Measurements from ENCODE around the gene LRFN4.

- TF ChIP-seq POLR2A (IDR thresholded peaks at IDR 0.05) = no peak
- TF ChIP-seq, protein P1, sequence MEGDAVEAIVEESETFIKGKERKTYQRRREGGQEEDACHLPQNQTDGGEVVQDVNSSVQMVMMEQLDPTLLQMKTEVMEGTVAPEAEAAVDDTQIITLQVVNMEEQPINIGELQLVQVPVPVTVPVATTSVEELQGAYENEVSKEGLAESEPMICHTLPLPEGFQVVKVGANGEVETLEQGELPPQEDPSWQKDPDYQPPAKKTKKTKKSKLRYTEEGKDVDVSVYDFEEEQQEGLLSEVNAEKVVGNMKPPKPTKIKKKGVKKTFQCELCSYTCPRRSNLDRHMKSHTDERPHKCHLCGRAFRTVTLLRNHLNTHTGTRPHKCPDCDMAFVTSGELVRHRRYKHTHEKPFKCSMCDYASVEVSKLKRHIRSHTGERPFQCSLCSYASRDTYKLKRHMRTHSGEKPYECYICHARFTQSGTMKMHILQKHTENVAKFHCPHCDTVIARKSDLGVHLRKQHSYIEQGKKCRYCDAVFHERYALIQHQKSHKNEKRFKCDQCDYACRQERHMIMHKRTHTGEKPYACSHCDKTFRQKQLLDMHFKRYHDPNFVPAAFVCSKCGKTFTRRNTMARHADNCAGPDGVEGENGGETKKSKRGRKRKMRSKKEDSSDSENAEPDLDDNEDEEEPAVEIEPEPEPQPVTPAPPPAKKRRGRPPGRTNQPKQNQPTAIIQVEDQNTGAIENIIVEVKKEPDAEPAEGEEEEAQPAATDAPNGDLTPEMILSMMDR (IDR thresholded peaks at IDR 0.05) = no peak
Observed at GRCh38 chr11:66834539-66834845, 22.4 kb upstream of the LRFN4 start.

All from uterus (tissue), 2 donors.